ENCODE results near the gene IL1R2. TPM values are rescaled to one million over a fixed set of nuclear protein-coding genes. Genes with fewer than 3 reads are reported as not detected.

Gene IL1R2
- total and polyA plus RNA-seq, 7 experiments from 2014 or later: 0.40 to 2.7 (median 1.3) TPM; not detected in 4

- ATAC-seq (no peak), DNase-seq (no peak)
- CTCF ChIA-PET: interaction anchor here (0.5 kb wide), 1 partner anchor 661 kb away, joined by 3 read pairs; no protein-coding TSS in a partner anchor
- POLR2A ChIA-PET: interaction anchor here (1.1 kb wide), 1 partner anchor 13 kb away, joined by 6 read pairs; no protein-coding TSS in a partner anchor
- H3K4me3 Mint-ChIP-seq: no peak overlapping the region
- peaks cover 6 to 14% (median 10%) of the 10 kb centered on the region in 7 donors for H3K4me1 Mint-ChIP-seq
- H3K9me3 Mint-ChIP-seq: peaks cover 0 to 4% (median 0%) of the 10 kb centered on the region in 11 donors
- peak overlapping the region in 1 of 9 donors; percentile 21 for H3K27ac Mint-ChIP-seq
- intact Hi-C loops (cut with micrococcal nuclease): no loop called here
- H3K36me3 Mint-ChIP-seq: peaks cover 0 to 3% (median 0%) of the 10 kb centered on the region in 5 donors
- peaks cover 12 to 50% (median 25%) of the 10 kb centered on the region in 5 donors for H3K27me3 Mint-ChIP-seq
- H3K4me3 ChIP-seq (ENCODE audit: low read length): no peak overlapping the region
- H3K27ac ChIP-seq (ENCODE audit: low read depth, low read length): no peak overlapping the region
- H3K4me1 ChIP-seq (ENCODE audit: control insufficient read depth in 2 of 2, insufficient read depth in 2 of 2, low read length in 2 of 2): no peaks in the 10 kb centered on the region
- H3K9me3 ChIP-seq (ENCODE audit: control insufficient read depth in 2 of 3, low read length in 3 of 3): no peaks in the 10 kb centered on the region
- no peaks in the 10 kb centered on the region for H3K27me3 ChIP-seq (ENCODE audit: control insufficient read depth in 2 of 2, insufficient read depth in 2 of 2, low read length in 2 of 2)
- H3K36me3 ChIP-seq (ENCODE audit: control insufficient read depth in 2 of 3, insufficient read depth in 3 of 3, low read length in 3 of 3): no peaks in the 10 kb centered on the region
Measured at GRCh38 chr2:102046135-102046986, 54.6 kb downstream of the IL1R2 start.

GRCh38 chr2:102048465-102048864 is 56.7 kb downstream of the IL1R2 start:
- H3K36me3 ChIP-seq (ENCODE audit: control insufficient read depth in 2 of 3, insufficient read depth in 3 of 3, low read length in 3 of 3): no peaks in the 10 kb centered on the region
- Mint-ChIP-seq H3K4me3 (no peak overlapping the region), H3K27me3 (peaks cover 5 to 35% (median 21%) of the 10 kb centered on the region in 5 donors), H3K36me3 (peaks cover 0 to 3% (median 0%) of the 10 kb centered on the region in 5 donors), H3K27ac (no peak overlapping the region), H3K9me3 (peaks cover 0 to 4% (median 0%) of the 10 kb centered on the region in 11 donors), H3K4me1 (peaks cover 5 to 12% (median 8%) of the 10 kb centered on the region in 7 donors)
- H3K27ac ChIP-seq (ENCODE audit: low read depth, low read length): no peak overlapping the region
- no peak for DNase-seq
- H3K4me1 ChIP-seq (ENCODE audit: control insufficient read depth in 2 of 2, insufficient read depth in 2 of 2, low read length in 2 of 2): no peaks in the 10 kb centered on the region
- no peak overlapping the region for H3K4me3 ChIP-seq (ENCODE audit: low read length)
- ATAC-seq: no peak
- CTCF ChIA-PET: no interaction called here
- intact Hi-C loops (cut with micrococcal nuclease): no loop called here
- no peaks in the 10 kb centered on the region for H3K9me3 ChIP-seq (ENCODE audit: control insufficient read depth in 2 of 3, low read length in 3 of 3)
- no peaks in the 10 kb centered on the region for H3K27me3 ChIP-seq (ENCODE audit: control insufficient read depth in 2 of 2, insufficient read depth in 2 of 2, low read length in 2 of 2)
- POLR2A ChIA-PET: no interaction called here

GRCh38 chr2:102049756-102050443 is 58.1 kb downstream of the IL1R2 start:
- H3K4me1 ChIP-seq (ENCODE audit: control insufficient read depth in 2 of 2, insufficient read depth in 2 of 2, low read length in 2 of 2): no peaks in the 10 kb centered on the region
- no peaks in the 10 kb centered on the region for H3K9me3 ChIP-seq (ENCODE audit: control insufficient read depth in 2 of 3, low read length in 3 of 3)
- H3K27ac ChIP-seq (ENCODE audit: low read depth, low read length): no peak overlapping the region
- H3K27me3 ChIP-seq (ENCODE audit: control insufficient read depth in 2 of 2, insufficient read depth in 2 of 2, low read length in 2 of 2): no peaks in the 10 kb centered on the region
- H3K27me3 Mint-ChIP-seq: peaks cover 5 to 24% (median 15%) of the 10 kb centered on the region in 5 donors
- no peaks in the 10 kb centered on the region for H3K36me3 ChIP-seq (ENCODE audit: control insufficient read depth in 2 of 3, insufficient read depth in 3 of 3, low read length in 3 of 3)
- H3K4me3 ChIP-seq (ENCODE audit: low read length): no peak overlapping the region
- peaks cover 0 to 4% (median 0%) of the 10 kb centered on the region in 11 donors for H3K9me3 Mint-ChIP-seq
- intact Hi-C loops (cut with micrococcal nuclease): no loop called here
- no peaks in the 10 kb centered on the region for H3K36me3 Mint-ChIP-seq
- CTCF ChIA-PET: no interaction called here
- no peak overlapping the region for H3K4me3 Mint-ChIP-seq
- no peak for DNase-seq
- peak overlapping the region in 2 of 9 donors; percentile 27 to 42 for H3K27ac Mint-ChIP-seq
- POLR2A ChIA-PET: interaction anchor here (0.6 kb wide), 1 partner anchor 16 kb away, joined by 3 read pairs; no protein-coding TSS in a partner anchor
- H3K4me1 Mint-ChIP-seq: peaks cover 3 to 12% (median 7%) of the 10 kb centered on the region in 7 donors
- no peak for ATAC-seq

GRCh38 chr2:102050854-102051391 is 59.2 kb downstream of the IL1R2 start:
- Histone ChIP-seq H3K9me3 (ENCODE audit: control insufficient read depth in 2 of 3, low read length in 3 of 3) (no peaks in the 10 kb centered on the region), H3K4me3 (ENCODE audit: low read length) (no peak overlapping the region), H3K27me3 (ENCODE audit: control insufficient read depth in 2 of 2, insufficient read depth in 2 of 2, low read length in 2 of 2) (no peaks in the 10 kb centered on the region), H3K4me1 (ENCODE audit: control insufficient read depth in 2 of 2, insufficient read depth in 2 of 2, low read length in 2 of 2) (no peaks in the 10 kb centered on the region), H3K27ac (ENCODE audit: low read depth, low read length) (no peak overlapping the region), H3K36me3 (ENCODE audit: control insufficient read depth in 2 of 3, insufficient read depth in 3 of 3, low read length in 3 of 3) (no peaks in the 10 kb centered on the region)
- Mint-ChIP-seq H3K4me1 (peaks cover 3 to 13% (median 12%) of the 10 kb centered on the region in 7 donors), H3K36me3 (no peaks in the 10 kb centered on the region), H3K4me3 (no peak overlapping the region), H3K27me3 (peaks cover 1 to 19% (median 15%) of the 10 kb centered on the region in 5 donors), H3K9me3 (peaks cover 0 to 4% (median 0%) of the 10 kb centered on the region in 11 donors), H3K27ac (no peak overlapping the region)
- CTCF ChIA-PET: no interaction called here
- POLR2A ChIA-PET: no interaction called here
- ATAC-seq (no peak), DNase-seq (no peak)
- intact Hi-C loops (cut with micrococcal nuclease): no loop called here

- peaks cover 0 to 4% (median 0%) of the 10 kb centered on the region in 11 donors for H3K9me3 Mint-ChIP-seq
- Histone ChIP-seq H3K9me3 (ENCODE audit: control insufficient read depth in 2 of 3, low read length in 3 of 3) (no peaks in the 10 kb centered on the region), H3K4me3 (ENCODE audit: low read length) (no peak overlapping the region), H3K27ac (ENCODE audit: low read depth, low read length) (no peak overlapping the region), H3K27me3 (ENCODE audit: control insufficient read depth in 2 of 2, insufficient read depth in 2 of 2, low read length in 2 of 2) (no peaks in the 10 kb centered on the region), H3K36me3 (ENCODE audit: control insufficient read depth in 2 of 3, insufficient read depth in 3 of 3, low read length in 3 of 3) (no peaks in the 10 kb centered on the region), H3K4me1 (ENCODE audit: control insufficient read depth in 2 of 2, insufficient read depth in 2 of 2, low read length in 2 of 2) (no peaks in the 10 kb centered on the region)
- peaks cover 3 to 13% (median 8%) of the 10 kb centered on the region in 7 donors for H3K4me1 Mint-ChIP-seq
- peaks cover 0 to 11% (median 10%) of the 10 kb centered on the region in 5 donors for H3K27me3 Mint-ChIP-seq
- intact Hi-C loops (cut with micrococcal nuclease): no loop called here
- CTCF ChIA-PET: no interaction called here
- ATAC-seq: no peak
- H3K36me3 Mint-ChIP-seq: no peaks in the 10 kb centered on the region
- no peak overlapping the region for H3K27ac Mint-ChIP-seq
- no peak for DNase-seq
- POLR2A ChIA-PET: no interaction called here
- H3K4me3 Mint-ChIP-seq: no peak overlapping the region
Measured at GRCh38 chr2:102051692-102052277, 60.0 kb downstream of the IL1R2 start.

- ATAC-seq (no peak), DNase-seq (no peak)
- H3K9me3 Mint-ChIP-seq: peaks cover 0 to 3% (median 0%) of the 10 kb centered on the region in 11 donors
- intact Hi-C loops (cut with micrococcal nuclease): no loop called here
- Histone ChIP-seq H3K4me3 (ENCODE audit: low read length) (no peak overlapping the region), H3K4me1 (ENCODE audit: control insufficient read depth in 2 of 2, insufficient read depth in 2 of 2, low read length in 2 of 2) (no peaks in the 10 kb centered on the region), H3K36me3 (ENCODE audit: control insufficient read depth in 2 of 3, insufficient read depth in 3 of 3, low read length in 3 of 3) (no peaks in the 10 kb centered on the region), H3K27ac (ENCODE audit: low read depth, low read length) (no peak overlapping the region), H3K27me3 (ENCODE audit: control insufficient read depth in 2 of 2, insufficient read depth in 2 of 2, low read length in 2 of 2) (no peaks in the 10 kb centered on the region), H3K9me3 (ENCODE audit: control insufficient read depth in 2 of 3, low read length in 3 of 3) (no peaks in the 10 kb centered on the region)
- peaks cover 3 to 13% (median 8%) of the 10 kb centered on the region in 7 donors for H3K4me1 Mint-ChIP-seq
- peaks cover 0 to 9% (median 7%) of the 10 kb centered on the region in 5 donors for H3K27me3 Mint-ChIP-seq
- CTCF ChIA-PET: no interaction called here
- POLR2A ChIA-PET: no interaction called here
- H3K4me3 Mint-ChIP-seq: no peak overlapping the region
- H3K27ac Mint-ChIP-seq: no peak overlapping the region
- H3K36me3 Mint-ChIP-seq: no peaks in the 10 kb centered on the region
Measured at GRCh38 chr2:102052365-102052764, 60.6 kb downstream of the IL1R2 start.
